Measurements from ENCODE around the gene CREB5.

The CREB5 gene

DNA sequence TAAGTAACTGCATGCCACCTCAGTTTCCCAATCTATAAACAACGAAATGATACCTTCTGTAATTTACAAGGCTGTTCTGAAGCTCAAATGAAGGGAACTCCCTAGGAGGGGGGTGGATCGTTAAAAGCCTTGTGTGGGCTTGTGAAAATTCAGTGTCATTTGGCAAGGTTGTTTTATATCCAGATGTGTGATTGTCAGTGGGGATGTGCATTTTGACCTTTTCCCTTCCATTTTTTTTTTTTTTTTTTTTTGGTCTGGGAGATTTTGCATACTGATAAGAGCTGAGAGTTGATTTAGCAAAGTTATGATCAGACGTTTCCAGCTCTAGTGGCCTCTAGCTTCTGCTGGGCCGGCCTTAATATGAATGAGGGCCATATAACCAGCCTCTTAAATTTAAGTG, 22.8 kb downstream of the CREB5 start:
- TF ChIP-seq GATA2 (IDR thresholded peaks at IDR 0.05; ENCODE audit: low read depth, low read length) (peak; percentile 93), GATA3 (IDR thresholded peaks at IDR 0.05; ENCODE audit: low read depth, low read length) (peak; percentile 88)

DNA sequence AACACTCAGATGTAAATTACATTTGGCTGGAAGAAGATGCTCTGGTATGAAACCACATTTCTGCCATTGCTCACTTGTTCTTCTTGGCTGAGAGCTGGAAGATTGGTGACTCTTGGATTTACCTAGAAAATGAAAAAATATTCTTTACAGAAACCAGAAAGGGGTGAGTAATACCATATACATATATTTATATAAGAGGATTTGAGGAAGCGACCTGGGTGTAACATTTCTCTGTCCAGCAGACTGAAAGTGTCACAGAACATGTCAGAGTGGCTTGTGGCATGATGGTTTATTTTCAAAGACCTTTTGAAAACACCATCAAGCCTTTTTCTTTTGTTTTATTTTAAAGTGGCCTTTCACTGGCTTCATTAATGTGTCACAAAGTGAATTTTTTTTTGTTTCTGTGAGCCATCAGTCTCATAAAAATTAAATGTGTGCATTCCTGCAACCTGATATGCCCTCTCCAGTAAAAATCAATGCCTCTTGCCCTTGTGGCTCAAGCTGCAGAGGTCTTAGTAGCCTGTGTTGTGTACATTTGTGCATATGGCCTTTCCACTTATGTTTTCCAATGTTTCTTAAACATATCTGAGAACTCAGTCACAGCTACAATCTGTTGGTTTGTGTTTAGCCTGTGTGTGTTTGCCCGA, 23.5 kb downstream of the CREB5 start:
- TF ChIP-seq GATA3 (IDR thresholded peaks at IDR 0.05; ENCODE audit: low read depth, low read length) (no peak), GATA2 (IDR thresholded peaks at IDR 0.05; ENCODE audit: low read depth, low read length) (no peak)

DNA sequence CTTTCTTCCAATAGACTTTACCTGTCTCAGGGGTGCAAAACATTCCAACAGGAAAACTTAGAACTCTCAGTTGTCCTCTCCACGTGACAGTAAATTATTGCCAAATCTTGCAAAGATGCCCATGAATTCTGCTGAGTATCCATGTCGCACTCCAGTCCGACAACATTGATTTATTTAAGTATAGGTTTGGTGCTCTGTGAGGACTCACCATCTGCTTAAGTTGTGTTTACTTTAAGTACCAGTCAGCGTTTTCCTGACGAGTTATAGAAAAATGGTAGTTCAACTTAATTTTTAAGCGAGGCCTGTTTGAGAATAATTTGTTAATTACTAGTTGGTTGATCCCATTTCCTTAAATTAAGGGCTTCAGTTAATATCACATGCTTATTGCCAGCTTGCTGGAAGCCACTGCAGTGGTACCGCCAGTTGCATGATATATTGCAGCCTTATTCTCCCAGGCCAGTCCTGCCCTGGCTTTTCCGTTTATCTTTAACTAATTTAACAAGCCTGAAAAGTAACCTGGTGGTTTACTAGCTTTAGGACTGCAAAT, 27.8 kb downstream of the CREB5 start:
- TF ChIP-seq GATA2 (IDR thresholded peaks at IDR 0.05; ENCODE audit: low read depth, low read length): no peak
- no peak for TF ChIP-seq GATA3 (IDR thresholded peaks at IDR 0.05; ENCODE audit: low read depth, low read length)

DNA sequence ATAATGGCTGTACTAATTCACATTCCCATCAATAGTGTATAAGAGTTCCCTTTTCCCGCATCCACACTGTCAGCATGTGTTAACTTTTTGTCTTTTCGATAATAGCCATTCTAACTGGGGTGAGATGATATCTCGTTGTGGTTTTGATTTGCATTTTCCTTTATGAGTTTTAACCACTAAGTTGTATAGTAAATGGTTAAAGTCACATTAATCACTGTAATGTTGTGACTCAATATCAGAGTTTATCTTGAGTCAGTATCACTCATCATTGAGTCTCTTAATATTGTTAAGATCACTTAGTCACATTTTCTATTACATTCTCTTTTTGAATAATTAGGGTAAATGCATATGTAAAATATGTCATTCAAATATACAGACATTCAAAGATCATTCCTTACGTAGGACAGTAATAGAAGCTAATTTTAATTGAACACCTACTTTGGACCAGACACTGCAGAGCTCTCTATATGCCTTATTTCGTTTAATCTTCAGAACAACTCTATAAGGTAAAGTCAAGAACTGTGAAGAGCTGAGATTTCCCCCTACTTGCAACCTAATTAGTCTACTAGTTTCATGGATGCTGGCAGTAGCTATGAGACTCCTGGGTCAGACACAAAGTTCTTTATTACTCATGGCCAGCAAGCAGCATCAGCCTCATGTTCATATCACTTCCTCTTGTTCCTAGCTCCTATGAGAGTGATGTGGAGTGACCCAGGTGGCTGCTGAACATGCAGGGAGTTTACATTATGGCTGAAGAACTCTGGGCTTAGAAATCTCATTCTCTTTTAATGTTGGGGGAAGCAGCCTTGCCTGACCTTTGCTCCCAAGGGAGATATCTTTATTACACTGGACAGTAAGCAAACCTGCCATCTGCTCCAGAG, 30.5 kb downstream of the CREB5 start:
- TF ChIP-seq GATA2 (IDR thresholded peaks at IDR 0.05; ENCODE audit: low read depth, low read length): no peak
- no peak for TF ChIP-seq GATA3 (IDR thresholded peaks at IDR 0.05; ENCODE audit: low read depth, low read length)

DNA sequence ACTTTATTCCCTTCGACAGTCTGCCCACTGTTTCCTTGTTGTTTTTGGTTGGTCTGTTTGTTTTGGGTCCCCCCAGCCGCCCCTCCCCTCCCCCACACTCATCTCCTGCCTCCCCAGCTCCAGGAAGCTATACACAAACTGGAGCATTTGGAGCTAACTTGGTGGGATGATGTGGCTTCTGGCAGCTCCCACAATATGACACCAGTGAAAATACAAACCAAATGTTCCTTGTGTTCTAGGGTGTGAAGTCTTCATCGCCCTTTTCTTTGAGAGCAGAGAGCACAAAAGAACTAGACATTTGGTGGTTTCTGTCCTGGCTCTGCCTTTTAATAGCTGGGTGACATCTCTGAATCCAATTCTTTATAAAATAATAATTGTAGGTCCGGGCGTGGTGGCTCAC, 33.8 kb downstream of the CREB5 start:
- no peak for TF ChIP-seq GATA2 (IDR thresholded peaks at IDR 0.05; ENCODE audit: low read depth, low read length)
- no peak for TF ChIP-seq GATA3 (IDR thresholded peaks at IDR 0.05; ENCODE audit: low read depth, low read length)

DNA sequence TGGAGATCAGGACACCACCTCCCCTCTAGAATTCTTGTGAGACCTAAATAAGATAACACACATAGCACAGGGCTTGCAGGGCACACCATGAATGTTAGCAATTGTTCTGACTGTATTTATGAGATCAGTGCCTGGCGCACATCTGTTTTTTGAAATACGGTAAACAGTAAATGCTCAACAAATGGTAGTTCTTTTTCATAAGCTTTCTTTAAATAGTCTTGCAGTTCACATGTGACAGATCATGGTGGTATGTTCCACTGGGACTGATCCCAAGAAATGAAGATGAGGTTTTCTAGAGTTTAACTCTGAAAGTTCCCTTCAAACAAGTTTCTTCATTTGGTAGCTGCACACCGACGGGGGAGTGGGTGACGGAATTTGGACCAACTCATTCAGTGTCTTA, 34.8 kb downstream of the CREB5 start:
- no peak for TF ChIP-seq GATA3 (IDR thresholded peaks at IDR 0.05; ENCODE audit: low read depth, low read length)
- TF ChIP-seq GATA2 (IDR thresholded peaks at IDR 0.05; ENCODE audit: low read depth, low read length): no peak

DNA sequence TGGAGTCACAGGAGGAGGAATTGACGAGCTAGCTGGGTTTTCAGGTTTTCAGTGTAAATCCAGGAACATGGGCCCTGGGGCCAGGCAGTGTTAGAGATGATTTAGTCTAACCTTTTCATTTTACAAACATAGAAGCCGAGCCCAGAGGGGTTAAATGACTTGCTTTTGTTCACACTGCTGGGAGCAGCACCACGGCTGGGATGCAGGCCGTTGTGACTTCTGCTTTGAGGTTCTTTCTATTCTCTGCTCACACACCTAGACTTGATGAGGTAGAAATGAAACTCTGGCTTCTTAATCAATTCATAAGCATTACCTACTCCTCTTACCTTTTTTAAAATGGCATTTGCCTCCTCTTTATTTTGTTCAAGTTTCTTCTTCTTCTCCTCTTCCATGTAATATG, 36.4 kb downstream of the CREB5 start:
- no peak for TF ChIP-seq GATA2 (IDR thresholded peaks at IDR 0.05; ENCODE audit: low read depth, low read length)
- no peak for TF ChIP-seq GATA3 (IDR thresholded peaks at IDR 0.05; ENCODE audit: low read depth, low read length)

DNA sequence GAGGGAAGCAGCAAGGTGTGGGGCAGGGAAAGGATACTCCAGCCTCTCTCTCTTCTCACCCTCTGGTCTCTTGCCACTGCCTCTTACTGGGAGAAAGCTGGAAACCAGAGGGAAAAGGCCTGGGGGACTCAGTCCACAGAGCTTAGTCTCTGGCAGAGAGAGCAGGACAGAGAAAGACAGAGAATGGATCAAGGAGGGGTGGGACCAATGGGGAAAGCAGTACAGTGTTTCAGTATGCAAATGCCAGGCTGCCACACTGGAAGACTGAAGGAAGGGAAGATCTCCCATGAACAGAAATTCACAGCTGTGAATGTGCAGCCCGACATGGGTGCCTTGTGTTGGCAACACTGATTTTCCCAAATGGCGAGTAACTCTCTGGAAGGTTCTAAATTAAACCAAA, 40.4 kb downstream of the CREB5 start:
- TF ChIP-seq GATA3 (IDR thresholded peaks at IDR 0.05; ENCODE audit: low read depth, low read length) (no peak), GATA2 (IDR thresholded peaks at IDR 0.05; ENCODE audit: low read depth, low read length) (no peak)

DNA sequence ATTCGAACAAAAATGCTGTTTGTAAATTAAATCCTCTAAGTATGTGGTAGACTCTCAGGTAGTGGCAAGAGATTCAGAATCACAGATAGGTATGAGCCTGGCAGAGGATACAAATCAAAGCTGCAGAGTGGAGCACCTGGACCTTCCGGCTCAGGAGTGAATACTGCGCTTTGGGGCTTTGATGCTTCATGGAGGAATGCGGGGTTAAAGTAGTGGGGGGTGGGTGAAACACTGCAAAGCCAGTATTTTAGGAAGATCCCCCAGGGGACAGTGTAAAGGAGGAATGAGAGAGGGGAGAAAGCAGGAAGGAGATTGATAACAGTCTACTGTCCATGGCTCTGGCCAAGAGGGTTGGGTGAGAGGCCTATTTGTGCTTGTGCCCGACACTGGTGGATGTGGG, 43.2 kb downstream of the CREB5 start:
- TF ChIP-seq GATA2 (IDR thresholded peaks at IDR 0.05; ENCODE audit: low read depth, low read length): no peak
- TF ChIP-seq GATA3 (IDR thresholded peaks at IDR 0.05; ENCODE audit: low read depth, low read length): no peak

DNA sequence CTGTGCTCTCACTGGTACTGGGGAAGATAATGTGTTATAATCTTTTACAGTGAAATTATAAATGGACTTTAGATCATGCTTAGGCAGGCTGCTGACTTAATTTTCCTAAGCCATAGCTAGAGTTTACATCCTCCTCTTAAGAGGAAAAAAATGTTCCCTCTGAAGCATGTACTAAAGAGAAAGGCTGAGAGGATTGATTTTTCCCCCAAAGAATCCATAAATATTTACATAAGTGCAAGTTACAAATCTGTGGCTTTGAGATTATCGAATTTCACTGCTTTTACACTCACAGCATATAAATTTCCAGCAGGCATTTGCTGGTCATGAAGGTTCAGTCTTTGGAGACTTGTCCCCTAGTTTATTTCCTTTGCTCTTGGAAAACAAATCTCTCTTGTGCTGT, 43.7 kb downstream of the CREB5 start:
- TF ChIP-seq GATA3 (IDR thresholded peaks at IDR 0.05; ENCODE audit: low read depth, low read length): no peak
- TF ChIP-seq GATA2 (IDR thresholded peaks at IDR 0.05; ENCODE audit: low read depth, low read length): no peak

DNA sequence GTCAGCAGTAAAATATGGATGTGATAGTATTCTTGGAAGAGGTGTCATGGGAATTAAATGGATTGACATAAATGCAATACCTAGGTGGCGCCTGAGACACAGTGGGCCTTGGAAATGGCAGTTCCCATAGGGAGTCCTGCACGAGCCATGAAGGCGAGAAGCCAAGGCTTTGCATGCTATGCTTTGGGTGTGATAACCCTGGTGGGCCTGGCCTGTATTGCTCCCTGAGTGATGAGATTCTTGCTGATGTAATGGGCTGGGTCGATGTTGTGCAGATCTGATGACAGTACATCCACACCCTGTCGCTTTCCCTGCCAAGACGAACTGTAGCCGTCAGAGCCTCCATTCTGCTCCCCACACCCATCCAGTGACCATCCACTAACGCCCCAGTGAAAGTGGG, 46.4 kb downstream of the CREB5 start:
- TF ChIP-seq GATA3 (IDR thresholded peaks at IDR 0.05; ENCODE audit: low read depth, low read length) (no peak), GATA2 (IDR thresholded peaks at IDR 0.05; ENCODE audit: low read depth, low read length) (no peak)

DNA sequence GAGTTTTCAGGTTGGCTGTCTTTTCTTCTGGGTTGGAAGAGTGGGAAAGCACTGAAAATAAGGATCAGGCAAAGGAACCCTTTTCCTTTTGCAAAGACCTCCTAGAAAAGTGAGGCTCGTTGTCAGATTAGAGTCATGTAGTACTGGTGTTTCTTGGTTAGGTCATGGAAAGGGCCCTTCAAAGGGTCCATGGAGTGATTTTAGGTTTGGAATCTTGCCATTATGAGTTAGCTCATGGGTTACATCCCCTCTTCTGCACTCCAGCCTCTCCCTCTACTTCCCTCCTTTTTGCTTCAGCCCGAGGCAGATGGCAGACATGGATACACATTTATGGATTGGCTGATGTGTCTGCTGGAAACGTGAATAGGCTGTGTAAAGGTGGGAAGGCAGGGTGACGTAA, 47.0 kb downstream of the CREB5 start:
- no peak for TF ChIP-seq GATA2 (IDR thresholded peaks at IDR 0.05; ENCODE audit: low read depth, low read length)
- TF ChIP-seq GATA3 (IDR thresholded peaks at IDR 0.05; ENCODE audit: low read depth, low read length): no peak

DNA sequence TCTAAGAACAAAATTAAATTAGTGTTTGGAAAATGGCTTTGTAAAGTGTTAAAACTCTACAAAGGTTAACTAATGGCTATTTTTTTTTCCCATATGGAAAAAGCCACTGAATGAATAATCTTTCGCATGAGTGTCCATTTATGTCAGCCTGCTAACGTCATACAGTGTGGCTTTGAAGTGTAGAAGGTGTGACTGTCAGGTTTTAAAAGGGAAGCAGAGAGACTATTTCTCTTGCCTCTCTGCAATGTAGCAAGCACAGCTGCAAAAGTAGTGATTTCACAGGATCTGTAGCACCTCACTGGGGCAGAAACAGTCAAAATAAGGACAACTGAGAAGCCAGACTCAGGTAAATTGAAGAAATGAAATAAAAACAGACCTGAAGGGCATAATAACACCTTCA, 53.4 kb downstream of the CREB5 start:
- TF ChIP-seq GATA3 (IDR thresholded peaks at IDR 0.05; ENCODE audit: low read depth, low read length): no peak
- no peak for TF ChIP-seq GATA2 (IDR thresholded peaks at IDR 0.05; ENCODE audit: low read depth, low read length)

DNA sequence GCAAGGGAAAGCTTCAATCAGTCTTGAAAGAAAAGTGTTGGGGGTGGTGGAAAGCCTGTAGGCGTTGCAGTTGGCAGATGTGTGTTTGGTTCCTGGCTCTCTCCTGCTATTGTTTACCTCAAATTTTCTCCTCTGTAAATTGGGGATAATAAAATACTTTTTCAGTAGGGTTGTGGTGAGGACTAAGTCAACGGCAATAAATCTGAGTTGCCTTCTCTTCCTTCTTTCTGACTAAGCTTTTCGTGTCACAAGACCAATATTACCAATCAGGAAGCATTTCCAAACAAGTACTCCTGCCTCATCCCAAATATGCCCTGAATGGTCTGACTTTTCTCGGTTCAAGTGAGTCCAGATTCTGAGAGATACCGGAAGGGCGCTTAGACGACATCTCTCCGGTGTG, 54.0 kb downstream of the CREB5 start:
- TF ChIP-seq GATA3 (IDR thresholded peaks at IDR 0.05; ENCODE audit: low read depth, low read length) (no peak), GATA2 (IDR thresholded peaks at IDR 0.05; ENCODE audit: low read depth, low read length) (no peak)

DNA sequence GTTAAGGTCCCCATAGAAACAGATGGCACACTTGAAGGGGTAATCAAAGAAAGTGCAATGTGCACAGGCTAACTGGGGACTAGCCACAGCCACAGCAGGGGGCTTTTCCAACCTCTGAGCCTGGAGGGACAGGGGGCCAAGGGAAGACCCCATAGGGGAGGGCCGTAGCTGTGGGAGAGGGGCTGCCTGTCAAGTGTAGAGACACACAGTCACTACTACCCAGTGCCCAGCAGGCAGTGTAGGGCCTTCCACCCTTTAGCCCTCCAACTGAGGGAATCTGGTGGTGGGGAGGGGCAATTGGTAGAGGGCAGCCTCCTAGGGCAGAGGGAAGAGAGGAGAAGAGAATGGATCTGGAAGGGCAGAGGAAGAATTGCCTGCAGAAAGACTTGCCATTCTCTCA, 54.6 kb downstream of the CREB5 start:
- TF ChIP-seq GATA2 (IDR thresholded peaks at IDR 0.05; ENCODE audit: low read depth, low read length): no peak
- TF ChIP-seq GATA3 (IDR thresholded peaks at IDR 0.05; ENCODE audit: low read depth, low read length): no peak

All from SH-SY5Y (cell line).